GM23248 (cell line): Measurements from ENCODE around the gene JAGN1. TPM values are rescaled to one million over a fixed set of nuclear protein-coding genes. Genes with fewer than 3 reads are reported as not detected.
"Not testable (repeated sequence)": the region's sequence is repeated elsewhere in the genome, so short reads cannot be mapped to it uniquely, and the experiment has no call there.

Experiments used
- DNase-seq: peaks from one replicate; pipeline ENCODE4 v3.0.0-alpha.2; 2015
- H2AFZ ChIP-seq: fragments of 200-600 bp; sonication (generic); 2 replicates; pipeline ENCODE4 v1.6.1; 2016; ENCODE audit warnings: antibody characterized with exemption
- H3F3A ChIP-seq: fragments of 200-600 bp; sonication (generic); 2 replicates; pipeline ENCODE4 v1.6.1; 2016; ENCODE audit warnings: mild to moderate bottlenecking, antibody characterized with exemption, mixed run types; ENCODE audit not compliant: insufficient read depth
- H3K27ac ChIP-seq: fragments of 200-600 bp; sonication (generic); 2 replicates; pipeline ENCODE4 v1.5.1; 2016; ENCODE audit warnings: mild to moderate bottlenecking
- H3K27me3 ChIP-seq: fragments of 200-600 bp; sonication (generic); replicated peaks from 2 replicates; pipeline ENCODE4 v1.6.1; 2016; ENCODE audit warnings: mild to moderate bottlenecking; ENCODE audit not compliant: insufficient read depth
- H3K36me3 ChIP-seq: fragments of 200-600 bp; sonication (generic); 2 replicates; pipeline ENCODE4 v1.6.1; 2016; ENCODE audit warnings: low read depth, mild to moderate bottlenecking
- H3K4me1 ChIP-seq: fragments of 200-600 bp; sonication (generic); 2 replicates; pipeline ENCODE4 v1.6.1; 2016; ENCODE audit warnings: mild to moderate bottlenecking; ENCODE audit not compliant: insufficient read depth
- H3K4me2 ChIP-seq: fragments of 200-600 bp; sonication (generic); one replicate; pipeline ENCODE4 v1.6.1; 2016; ENCODE audit warnings: mild to moderate bottlenecking; ENCODE audit not compliant: unreplicated experiment
- H3K4me3 ChIP-seq: fragments of 200-600 bp; sonication (generic); 2 replicates; pipeline ENCODE4 v1.5.1; 2016; ENCODE audit warnings: mild to moderate bottlenecking
- H3K79me2 ChIP-seq: fragments of 200-600 bp; sonication (generic); 2 replicates; pipeline ENCODE4 v1.6.1; 2016; ENCODE audit warnings: mild to moderate bottlenecking; ENCODE audit not compliant: insufficient read depth
- H3K9ac ChIP-seq: fragments of 200-600 bp; sonication (generic); 2 replicates; pipeline ENCODE4 v1.6.1; 2016; ENCODE audit warnings: mild to moderate bottlenecking
- H3K9me2 ChIP-seq: fragments of 200-600 bp; sonication (generic); 2 replicates; pipeline ENCODE4 v1.6.1; 2016; ENCODE audit warnings: mixed run types, mild to moderate bottlenecking, moderate library complexity; ENCODE audit not compliant: insufficient read depth
- H3K9me3 ChIP-seq: fragments of 200-600 bp; sonication (generic); one replicate; pipeline ENCODE4 v1.6.1; 2017; ENCODE audit warnings: low read depth
- H4K20me1 ChIP-seq: fragments of 200-600 bp; sonication (generic); 2 replicates; pipeline ENCODE4 v1.6.0; 2016; ENCODE audit not compliant: insufficient read depth
- EZH2 ChIP-seq: fragments of 200-600 bp; sonication (generic); IDR thresholded peaks from 2 replicates; pipeline ENCODE4 v1.6.1; 2018; ENCODE audit warnings: antibody characterized with exemption, mild to moderate bottlenecking; ENCODE audit not compliant: insufficient read depth, poor library complexity, severe bottlenecking
- EZH2phosphoT487 ChIP-seq: fragments of 200-600 bp; sonication (generic); IDR thresholded peaks from 2 replicates; pipeline ENCODE4 v1.6.1; 2018; ENCODE audit warnings: antibody characterized with exemption, moderate library complexity, mild to moderate bottlenecking, low read depth; ENCODE audit not compliant: insufficient read depth
- WGBS, 2 experiments: methylation state at CpG; one replicate each; pipeline ENCODE4 v1.1.6; 2015 to 2017; ENCODE audit warnings: low lambda C conversion rate in 2 of 2, low coverage in 1 of 2; ENCODE audit errors: missing lambda C conversion rate in 2 of 2; 5-methylcytosine and 5-hydroxymethylcytosine counted together
- in situ Hi-C: fragments of 300-500 bp; cut with MboI; formaldehyde crosslinking; loops from 2 replicates; pipeline ENCODE4 v1.15.0; 2020
- polyA plus RNA-seq: library from polyadenylated mRNA; unstranded; fragments of >200 nt; fragmentation: Nextera tagmentation; extraction: Ambion mirVana; gene quantifications from 2 replicates; pipeline ENCODE4 v1.2.1, GENCODE V29; 2016
- total RNA-seq: library from RNA; depleted of rRNA; stranded (reverse); fragments of >200 nt; shearing (Covaris generic); gene quantifications from 2 replicates; pipeline ENCODE4 v1.2.3, GENCODE V29; 2014

Gene JAGN1
- total and polyA plus RNA-seq, 2 experiments from 2014 or later: 35.7 to 45.3 TPM

DNA sequence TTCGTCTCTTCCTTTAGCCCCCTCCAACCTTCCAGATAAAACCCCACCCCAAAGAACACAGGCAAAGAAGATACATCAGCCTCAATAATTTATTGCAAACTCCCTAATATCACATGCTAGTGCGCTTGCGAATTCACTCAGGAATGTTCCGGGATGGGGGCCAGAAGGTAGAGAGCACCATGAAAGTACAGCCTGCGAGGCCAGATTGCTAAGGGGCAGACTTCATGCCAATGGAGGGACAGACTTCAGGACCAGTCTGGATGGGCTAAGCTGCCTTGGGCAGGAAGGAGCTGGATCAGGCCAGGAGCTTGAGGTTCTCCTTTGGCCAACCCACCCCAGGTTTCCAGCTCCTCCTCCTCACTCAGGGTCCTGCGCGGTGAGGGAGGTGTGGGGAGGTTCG lies 23.8 kb upstream of the JAGN1 start:
- 89 to 99% methylated on average over 8 of the region's 8 CpGs for WGBS, 2 experiments
- no peak for DNase-seq

GRCh38 chr3:9867106-9867505 lies 23.3 kb upstream of the JAGN1 start:
- in situ Hi-C loops: no loop called here
- Histone ChIP-seq H3K27ac (no peak overlapping the region), H3K4me3 (no peak overlapping the region), H3F3A (no peaks in the 10 kb centered on the region), H3K9ac (no peak overlapping the region), H3K9me3 (no peaks in the 10 kb centered on the region), H3K4me2 (no peak overlapping the region), H3K36me3 (no peaks in the 10 kb centered on the region), H3K27me3 (no peaks in the 10 kb centered on the region), H4K20me1 (no peaks in the 10 kb centered on the region), H3K9me2 (no peaks in the 10 kb centered on the region), H3K79me2 (no peaks in the 10 kb centered on the region), H3K4me1 (peaks cover 4% of the 10 kb centered on the region; the same call in 1 of the 2 replicates), H2AFZ (no peak overlapping the region)
- WGBS, 2 experiments: 82 to 85% methylated on average over 12 of the region's 12 CpGs
- TF ChIP-seq EZH2 (no peak), EZH2phosphoT487 (no peak)
- DNase-seq: no peak

More for the DNA sequence above, 23.8 kb upstream of the JAGN1 start:
- Histone ChIP-seq H3K79me2 (no peaks in the 10 kb centered on the region), H3K27ac (no peak overlapping the region), H3K9me3 (no peaks in the 10 kb centered on the region), H3K4me3 (no peak overlapping the region), H4K20me1 (no peaks in the 10 kb centered on the region), H3K9me2 (no peaks in the 10 kb centered on the region), H3K4me1 (peaks cover 4% of the 10 kb centered on the region; the same call in 1 of the 2 replicates), H3K9ac (no peak overlapping the region), H3F3A (no peaks in the 10 kb centered on the region), H2AFZ (no peak overlapping the region), H3K36me3 (no peaks in the 10 kb centered on the region), H3K4me2 (no peak overlapping the region), H3K27me3 (no peaks in the 10 kb centered on the region)
- no peak for TF ChIP-seq EZH2phosphoT487
- no peak for TF ChIP-seq EZH2
- in situ Hi-C loops: no loop called here

- no peak overlapping the region for H2AFZ ChIP-seq
- no peak overlapping the region for H3K9ac ChIP-seq
- DNase-seq: no peak
- H4K20me1 ChIP-seq: no peaks in the 10 kb centered on the region
- H3K79me2 ChIP-seq: no peaks in the 10 kb centered on the region
- WGBS, 2 experiments: 67% methylated on average over 5 of the region's 5 CpGs
- in situ Hi-C loops: no loop called here
- no peaks in the 10 kb centered on the region for H3F3A ChIP-seq
- no peaks in the 10 kb centered on the region for H3K36me3 ChIP-seq
- TF ChIP-seq EZH2 (no peak), EZH2phosphoT487 (no peak)
- H3K9me2 ChIP-seq: no peaks in the 10 kb centered on the region
- no peaks in the 10 kb centered on the region for H3K27me3 ChIP-seq
- H3K27ac ChIP-seq: no peak overlapping the region
- no peaks in the 10 kb centered on the region for H3K9me3 ChIP-seq
- H3K4me2 ChIP-seq: no peak overlapping the region
- no peak overlapping the region for H3K4me3 ChIP-seq
- H3K4me1 ChIP-seq: peaks cover 4% of the 10 kb centered on the region; the same call in 1 of the 2 replicates
These were observed 20.5 kb upstream of the JAGN1 start for GRCh38 chr3:9869955-9870354.

DNA sequence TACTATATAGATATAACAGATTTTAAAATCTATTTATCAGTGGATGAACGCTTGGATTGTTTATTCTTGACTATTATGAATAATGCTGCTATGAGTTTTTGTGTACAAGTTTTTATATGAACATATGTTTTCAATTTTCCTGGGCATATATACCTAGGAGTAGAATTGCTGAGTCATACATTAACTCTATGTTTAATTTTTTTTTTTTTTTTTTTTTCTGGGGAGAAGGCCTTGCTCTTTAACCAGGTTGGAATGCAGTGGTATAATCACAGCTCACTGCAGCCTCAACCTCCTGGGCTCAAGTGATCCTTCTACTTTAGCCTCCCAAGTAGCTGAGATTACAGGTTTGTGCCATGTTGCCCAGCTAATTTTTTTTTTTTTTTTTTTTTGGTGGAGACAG lies 19.4 kb upstream of the JAGN1 start:
- no peaks in the 10 kb centered on the region for H3K27me3 ChIP-seq
- H4K20me1 ChIP-seq: no peaks in the 10 kb centered on the region
- H3K36me3 ChIP-seq: no peaks in the 10 kb centered on the region
- no peak overlapping the region for H3K27ac ChIP-seq
- peak; percentile 85 for DNase-seq
- TF ChIP-seq EZH2phosphoT487 (no peak), EZH2 (no peak)
- no peak overlapping the region for H3K9ac ChIP-seq
- peaks cover 4% of the 10 kb centered on the region; the same call in 1 of the 2 replicates for H3K4me1 ChIP-seq
- H3K4me3 ChIP-seq: no peak overlapping the region
- in situ Hi-C loops: no loop called here
- no peaks in the 10 kb centered on the region for H3K79me2 ChIP-seq
- no peaks in the 10 kb centered on the region for H3K9me2 ChIP-seq
- no peak overlapping the region for H2AFZ ChIP-seq
- 4 to 13% methylated on average over 1 of the region's 1 CpG for WGBS, 2 experiments
- no peaks in the 10 kb centered on the region for H3K9me3 ChIP-seq
- H3F3A ChIP-seq: no peaks in the 10 kb centered on the region
- H3K4me2 ChIP-seq: no peak overlapping the region

DNA sequence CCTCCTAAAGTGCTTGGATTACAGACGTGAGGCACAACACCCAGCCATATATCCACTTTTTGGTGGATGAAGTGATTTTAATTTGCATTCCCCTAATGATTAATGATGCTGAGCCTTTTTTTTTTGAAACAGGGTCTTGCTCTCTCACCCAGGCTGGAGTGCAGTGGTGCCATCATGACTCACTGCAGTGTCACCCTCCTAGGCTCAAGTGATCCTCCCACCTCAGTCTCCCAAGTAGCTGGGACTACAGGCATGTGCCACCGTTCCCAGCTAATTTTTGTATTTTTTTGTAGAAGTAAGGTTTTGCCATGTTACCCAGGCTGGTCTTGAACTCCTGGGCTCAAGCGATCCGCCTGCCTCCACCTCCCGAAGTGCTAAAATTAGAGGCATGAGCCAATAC lies 18.3 kb upstream of the JAGN1 start:
- in situ Hi-C loops, H3K79me2 ChIP-seq, H3K4me2 ChIP-seq, H3F3A ChIP-seq, H3K9me2 ChIP-seq, H3K27me3 ChIP-seq, H3K4me3 ChIP-seq, H3K36me3 ChIP-seq, H3K9me3 ChIP-seq, H3K4me1 ChIP-seq, H3K27ac ChIP-seq, H2AFZ ChIP-seq, H4K20me1 ChIP-seq, H3K9ac ChIP-seq, DNase-seq: not testable (repeated sequence)
- 85 to 86% methylated on average over 5 of the region's 5 CpGs for WGBS, 2 experiments
